GM20000 (cell line): ENCODE data around the gene ATP10B.

Experiments
- DNase-seq: peaks from one replicate; pipeline ENCODE4 v3.0.0; 2012; ENCODE audit warnings: low spot score
- TF ChIP-seq, protein P1 (sequence below): IDR thresholded peaks from 2 replicates; pipeline ENCODE4 v1.5.1; 2012; ENCODE audit warnings: mild to moderate bottlenecking, control low read depth; ENCODE audit errors: extremely low read depth, missing control alignments

The ATP10B gene

DNA sequence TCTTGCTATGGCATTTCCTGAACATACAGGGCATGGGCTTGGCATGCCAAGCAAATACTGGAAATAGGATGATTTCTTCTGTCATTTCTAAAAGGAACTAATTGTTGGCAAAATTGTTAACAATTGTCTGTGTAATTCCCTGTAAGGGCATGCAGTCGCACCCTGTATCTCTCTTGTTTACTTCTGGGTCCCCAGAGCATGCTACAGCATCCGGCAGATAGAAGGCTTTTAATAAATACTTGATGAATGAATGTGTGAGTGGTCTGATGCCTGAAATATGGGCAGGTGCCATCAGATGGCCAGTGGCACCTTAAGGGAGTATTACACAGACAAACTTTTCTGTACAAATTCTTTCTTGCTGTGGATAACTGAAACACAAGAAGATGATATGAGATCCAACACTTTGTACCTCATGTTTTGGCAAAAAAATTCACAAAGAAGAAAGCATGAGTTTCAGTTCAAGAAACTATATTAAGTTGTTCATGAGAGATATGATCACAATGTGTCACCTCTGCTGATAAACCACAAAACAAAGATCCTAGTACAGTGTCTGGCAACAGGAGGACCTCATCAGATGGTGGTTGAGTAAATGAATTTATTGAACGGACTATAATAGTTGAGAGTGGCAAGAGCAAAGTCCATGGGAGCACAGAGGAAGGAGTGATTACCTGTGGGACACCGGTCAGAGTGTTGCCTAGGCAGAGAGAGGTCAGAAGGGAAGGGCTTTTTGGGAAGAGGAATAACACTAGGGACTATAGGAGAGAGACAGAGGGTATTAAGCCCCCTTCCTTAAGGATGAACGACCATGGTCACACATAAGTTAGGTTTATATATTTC is 194.2 kb downstream of the ATP10B start:
- DNase-seq = no peak
- TF ChIP-seq, protein P1, sequence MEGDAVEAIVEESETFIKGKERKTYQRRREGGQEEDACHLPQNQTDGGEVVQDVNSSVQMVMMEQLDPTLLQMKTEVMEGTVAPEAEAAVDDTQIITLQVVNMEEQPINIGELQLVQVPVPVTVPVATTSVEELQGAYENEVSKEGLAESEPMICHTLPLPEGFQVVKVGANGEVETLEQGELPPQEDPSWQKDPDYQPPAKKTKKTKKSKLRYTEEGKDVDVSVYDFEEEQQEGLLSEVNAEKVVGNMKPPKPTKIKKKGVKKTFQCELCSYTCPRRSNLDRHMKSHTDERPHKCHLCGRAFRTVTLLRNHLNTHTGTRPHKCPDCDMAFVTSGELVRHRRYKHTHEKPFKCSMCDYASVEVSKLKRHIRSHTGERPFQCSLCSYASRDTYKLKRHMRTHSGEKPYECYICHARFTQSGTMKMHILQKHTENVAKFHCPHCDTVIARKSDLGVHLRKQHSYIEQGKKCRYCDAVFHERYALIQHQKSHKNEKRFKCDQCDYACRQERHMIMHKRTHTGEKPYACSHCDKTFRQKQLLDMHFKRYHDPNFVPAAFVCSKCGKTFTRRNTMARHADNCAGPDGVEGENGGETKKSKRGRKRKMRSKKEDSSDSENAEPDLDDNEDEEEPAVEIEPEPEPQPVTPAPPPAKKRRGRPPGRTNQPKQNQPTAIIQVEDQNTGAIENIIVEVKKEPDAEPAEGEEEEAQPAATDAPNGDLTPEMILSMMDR = no peak

GRCh38 chr5:160657068-160657507 is 194.9 kb downstream of the ATP10B start:
- DNase-seq = no peak

GRCh38 chr5:160655717-160656116 is 196.3 kb downstream of the ATP10B start:
- DNase-seq = no peak
- TF ChIP-seq, protein P1 = no peak

More at GRCh38 chr5:160657068-160657507, 194.9 kb downstream of the ATP10B start:
- TF ChIP-seq, protein P1 = no peak

- TF ChIP-seq, protein P1 = no peak
- DNase-seq = no peak
These were observed 200.0 kb downstream of the ATP10B start for GRCh38 chr5:160651692-160652645.

DNA sequence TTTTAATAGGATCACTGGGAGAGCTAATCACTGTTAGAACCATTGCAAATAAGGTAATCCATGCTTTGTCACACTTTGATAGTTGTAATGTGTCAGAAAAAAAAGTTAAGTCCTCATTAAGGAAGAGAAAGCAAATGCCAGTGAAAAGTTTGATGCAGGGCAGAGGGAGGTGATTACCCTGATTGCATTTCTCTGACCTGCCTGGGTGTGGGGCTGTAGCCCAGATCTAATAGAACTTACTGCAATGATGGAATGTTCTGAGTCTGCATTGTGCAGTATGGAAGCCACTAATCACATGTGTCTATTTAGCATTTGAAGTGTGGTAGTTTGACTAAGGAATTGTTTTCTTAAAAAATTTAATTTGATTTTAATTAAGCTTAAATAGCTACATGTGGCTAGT is 202.7 kb downstream of the ATP10B start:
- TF ChIP-seq, protein P1 = no peak
- peak; percentile 8 for DNase-seq

GRCh38 chr5:160646033-160646432 is 206.0 kb downstream of the ATP10B start:
- TF ChIP-seq, protein P1 = no peak

More at GRCh38 chr5:160646033-160646432, 206.0 kb downstream of the ATP10B start:
- DNase-seq = no peak
